Keratinocyte (primary cell): ENCODE measurements around the gene CREB1. TPM values are rescaled to one million over a fixed set of nuclear protein-coding genes. Genes with fewer than 3 reads are reported as not detected.

Source experiments
- DNase-seq: peaks from one replicate; pipeline ENCODE4 v3.0.0-alpha.2; 2011; ENCODE audit warnings: low read depth, missing footprints, low spot score
- FAIRE-seq: peaks from 2 replicates; lab custom pipeline; 2011; peaks lifted over from hg19 to GRCh38; lab: Jason Lieb, UNC
- H2AFZ ChIP-seq: 2 replicates; pipeline ENCODE4 v1.6.0; 2012; ENCODE audit warnings: low read length, control low read depth, inconsistent platforms; ENCODE audit not compliant: control insufficient read depth
- H3K27ac ChIP-seq: 2 replicates; pipeline ENCODE4 v1.5.1; 2011; ENCODE audit warnings: low read length; ENCODE audit not compliant: control insufficient read depth, insufficient read depth
- H3K27me3 ChIP-seq: 3 replicates; pipeline ENCODE4 v1.6.0; 2011; ENCODE audit warnings: low read length; ENCODE audit not compliant: control insufficient read depth, insufficient read depth; ENCODE audit errors: extremely low read depth
- H3K36me3 ChIP-seq, 2 experiments: 2 replicates in 1 of 2; 3 replicates in 1 of 2; pipeline ENCODE4 v1.5.1; 2011; ENCODE audit warnings: low read length in 2 of 2, mild to moderate bottlenecking in 1 of 2; ENCODE audit not compliant: control insufficient read depth in 2 of 2, insufficient read depth in 2 of 2; ENCODE audit errors: extremely low read depth in 1 of 2
- H3K4me1 ChIP-seq: 3 replicates; pipeline ENCODE4 v1.5.1; 2011; ENCODE audit warnings: low read length; ENCODE audit not compliant: control insufficient read depth, insufficient read depth; ENCODE audit errors: extremely low read depth
- H3K4me2 ChIP-seq: 3 replicates; pipeline ENCODE4 v1.6.0; 2011; ENCODE audit warnings: low read depth, low read length; ENCODE audit not compliant: control insufficient read depth, insufficient read depth; ENCODE audit errors: extremely low read depth
- H3K4me3 ChIP-seq, 3 experiments: fragments of 200-600 bp in 1 of 3; sonication (generic) in 1 of 3; 2 replicates in 2 of 3; 3 replicates in 1 of 3; pipeline ENCODE4 v1.5.1; 2011 to 2016; ENCODE audit warnings: low read length in 3 of 3, mild to moderate bottlenecking in 3 of 3, control low read depth in 2 of 3, inconsistent platforms in 1 of 3, low read depth in 1 of 3, mixed read lengths in 1 of 3, mixed run types in 1 of 3, moderate library complexity in 1 of 3; ENCODE audit not compliant: control insufficient read depth in 2 of 3, insufficient read depth in 2 of 3; ENCODE audit errors: extremely low read depth in 1 of 3
- H3K79me2 ChIP-seq: 2 replicates; pipeline ENCODE4 v1.6.0; 2012; ENCODE audit warnings: low read length; ENCODE audit not compliant: control insufficient read depth, insufficient read depth
- H3K9ac ChIP-seq: 3 replicates; pipeline ENCODE4 v1.6.0; 2011; ENCODE audit warnings: low read length; ENCODE audit not compliant: control insufficient read depth, insufficient read depth; ENCODE audit errors: extremely low read depth
- H3K9me1 ChIP-seq: 3 replicates; pipeline ENCODE4 v1.6.0; 2011; ENCODE audit warnings: low read length; ENCODE audit not compliant: control insufficient read depth, insufficient read depth; ENCODE audit errors: extremely low read depth
- H3K9me3 ChIP-seq: 2 replicates; pipeline ENCODE4 v1.5.1; 2012; ENCODE audit warnings: low read depth, low read length; ENCODE audit not compliant: control insufficient read depth
- H4K20me1 ChIP-seq: 3 replicates; pipeline ENCODE4 v1.6.0; 2011; ENCODE audit warnings: low read length; ENCODE audit not compliant: control insufficient read depth, insufficient read depth; ENCODE audit errors: extremely low read depth
- EZH2 ChIP-seq: IDR thresholded peaks from one replicate; pipeline ENCODE4 v1.6.1; 2012; ENCODE audit warnings: inconsistent platforms, mild to moderate bottlenecking, low read length, moderate library complexity
- dilution Hi-C: fragments of 300-500 bp; cut with MboI; formaldehyde crosslinking; loops from one replicate; pipeline ENCODE4 v1.7.0; 2020; ENCODE audit warnings: low sequenced_read_pairs; ENCODE audit not compliant: extremely low pct_ligation_motif_present
- polyA plus RNA-seq, 5 experiments: library from polyadenylated mRNA; depleted of rRNA in 3 of 5; stranded (reverse) in 3 of 5; stranded (forward) in 1 of 5; unstranded in 1 of 5; fragments of >200 nt; gene quantifications; 1 replicate in 1 of 5; 2 replicates in 3 of 5; 3 replicates in 1 of 5; pipeline versions ENCODE4 v1.2.1 to v1.2.3, GENCODE V29; 2011 to 2012; ENCODE audit warnings: missing spikeins in 2 of 5, low read depth in 1 of 5, low replicate concordance in 1 of 5
- TF ChIP-seq, protein P1 (sequence below), 3 experiments: IDR thresholded peaks in 1 of 3; conservative IDR thresholded peaks in 1 of 3; optimal IDR thresholded peaks in 1 of 3; 2 replicates in 2 of 3; 3 replicates in 1 of 3; pipeline versions ENCODE3 to v1.5.1; 2011; ENCODE audit warnings: low read length in 3 of 3, mild to moderate bottlenecking in 3 of 3, moderate library complexity in 2 of 3, control low read depth in 1 of 3, inconsistent platforms in 1 of 3; ENCODE audit not compliant: insufficient read depth in 2 of 3; ENCODE audit errors: extremely low read depth in 1 of 3

CREB1 gene
- polyA plus RNA-seq, 1 donor (not counting 4 experiments of a cell fraction or from before 2014, with no cell fraction given) = 38.9 TPM

DNA sequence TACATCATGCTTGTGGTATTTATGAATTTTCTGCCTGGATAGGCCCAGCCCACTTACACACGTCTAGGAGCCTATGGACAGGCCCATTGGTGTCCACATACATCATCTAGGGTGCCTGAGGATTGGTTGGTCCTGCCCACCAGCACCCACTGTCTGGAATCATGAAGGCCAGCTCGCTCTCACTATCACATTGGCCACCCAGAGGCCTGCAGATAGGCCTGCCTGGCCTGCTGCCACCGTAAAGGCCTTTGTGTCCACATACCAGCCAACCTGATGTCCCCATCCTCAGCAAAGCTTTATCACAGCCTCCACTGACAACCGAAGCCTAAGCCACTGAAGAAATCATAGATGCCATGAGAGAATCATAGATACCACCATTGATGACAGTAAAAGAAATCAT, 55.2 kb downstream of the CREB1 start:
- FAIRE-seq (no peak), DNase-seq (no peak)
- dilution Hi-C loops = no loop called here
- peaks cover 5% of the 10 kb centered on the region for H3K4me1 ChIP-seq
- no peaks in the 10 kb centered on the region for H3K9me3 ChIP-seq
- H3K9ac ChIP-seq = no peak overlapping the region
- no peaks in the 10 kb centered on the region for H4K20me1 ChIP-seq
- peaks cover 2% of the 10 kb centered on the region for H3K79me2 ChIP-seq
- no peak overlapping the region for H3K4me2 ChIP-seq
- H3K4me3 ChIP-seq = no peak overlapping the region
- TF ChIP-seq, protein P1, sequence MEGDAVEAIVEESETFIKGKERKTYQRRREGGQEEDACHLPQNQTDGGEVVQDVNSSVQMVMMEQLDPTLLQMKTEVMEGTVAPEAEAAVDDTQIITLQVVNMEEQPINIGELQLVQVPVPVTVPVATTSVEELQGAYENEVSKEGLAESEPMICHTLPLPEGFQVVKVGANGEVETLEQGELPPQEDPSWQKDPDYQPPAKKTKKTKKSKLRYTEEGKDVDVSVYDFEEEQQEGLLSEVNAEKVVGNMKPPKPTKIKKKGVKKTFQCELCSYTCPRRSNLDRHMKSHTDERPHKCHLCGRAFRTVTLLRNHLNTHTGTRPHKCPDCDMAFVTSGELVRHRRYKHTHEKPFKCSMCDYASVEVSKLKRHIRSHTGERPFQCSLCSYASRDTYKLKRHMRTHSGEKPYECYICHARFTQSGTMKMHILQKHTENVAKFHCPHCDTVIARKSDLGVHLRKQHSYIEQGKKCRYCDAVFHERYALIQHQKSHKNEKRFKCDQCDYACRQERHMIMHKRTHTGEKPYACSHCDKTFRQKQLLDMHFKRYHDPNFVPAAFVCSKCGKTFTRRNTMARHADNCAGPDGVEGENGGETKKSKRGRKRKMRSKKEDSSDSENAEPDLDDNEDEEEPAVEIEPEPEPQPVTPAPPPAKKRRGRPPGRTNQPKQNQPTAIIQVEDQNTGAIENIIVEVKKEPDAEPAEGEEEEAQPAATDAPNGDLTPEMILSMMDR (optimal IDR thresholded peaks at IDR 0.05 in 1 of 3, IDR thresholded peaks at IDR 0.05 in 1 of 3, conservative IDR thresholded peaks at IDR 0.05 in 1 of 3; ENCODE audit: extremely low read depth in 1 of 3, insufficient read depth in 2 of 3, low read length in 3 of 3) = no peak
- TF ChIP-seq EZH2 = no peak
- peaks cover 3% of the 10 kb centered on the region for H3K9me1 ChIP-seq
- peaks cover 9 to 27% of the 10 kb centered on the region in 2 experiments for H3K36me3 ChIP-seq
- H3K27me3 ChIP-seq = no peaks in the 10 kb centered on the region
- H3K27ac ChIP-seq = no peak overlapping the region
- H2AFZ ChIP-seq = no peak overlapping the region

DNA sequence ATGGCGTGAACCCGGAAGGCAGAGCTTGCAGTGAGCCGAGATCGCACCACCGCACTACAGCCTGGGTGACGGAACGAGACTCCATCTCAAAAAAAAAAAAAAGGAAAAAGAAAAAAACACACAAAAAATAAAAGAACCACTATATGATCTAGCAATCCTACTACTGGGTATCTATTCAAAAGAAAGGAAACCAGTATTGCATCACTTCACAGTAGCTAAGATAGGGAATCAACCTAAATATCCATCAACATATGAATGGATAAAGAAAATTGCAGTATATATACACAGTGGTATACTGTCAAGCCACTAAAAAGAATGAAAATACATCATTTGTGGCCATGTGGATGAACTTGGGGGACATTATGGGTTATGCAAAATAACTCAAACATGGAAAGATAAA, 57.5 kb downstream of the CREB1 start:
- Histone ChIP-seq H3K79me2 (peaks cover 2% of the 10 kb centered on the region), H3K4me3 (no peak overlapping the region), H4K20me1 (no peaks in the 10 kb centered on the region), H3K36me3 (peaks cover 6 to 18% of the 10 kb centered on the region in 2 experiments), H3K27ac (no peak overlapping the region), H2AFZ (no peak overlapping the region), H3K27me3 (no peaks in the 10 kb centered on the region), H3K4me2 (no peak overlapping the region), H3K9me3 (no peaks in the 10 kb centered on the region), H3K4me1 (no peaks in the 10 kb centered on the region), H3K9me1 (no peaks in the 10 kb centered on the region), H3K9ac (no peak overlapping the region)
- TF ChIP-seq EZH2 = no peak
- TF ChIP-seq, protein P1 (optimal IDR thresholded peaks at IDR 0.05 in 1 of 3, IDR thresholded peaks at IDR 0.05 in 1 of 3, conservative IDR thresholded peaks at IDR 0.05 in 1 of 3; ENCODE audit: extremely low read depth in 1 of 3, insufficient read depth in 2 of 3, low read length in 3 of 3) = no peak
- FAIRE-seq (no peak), DNase-seq (no peak)
- dilution Hi-C loops = no loop called here
